ENCODE data around the gene CACNA1H. TPM values are rescaled to one million over a fixed set of nuclear protein-coding genes. Genes with fewer than 3 reads are reported as not detected.

The CACNA1H gene
- total and polyA plus RNA-seq, 2 of the 4 experiments (the other 2 are of a cell fraction), result 1.6 to 5.8 TPM

GRCh38 chr16:1144476-1145382, 8.2 kb upstream of the CACNA1H start:
- Histone ChIP-seq H4K20me1 (ENCODE audit: insufficient read depth, low read length) (no peaks in the 10 kb centered on the region), H4K5ac (ENCODE audit: low read depth, low read length) (no peak overlapping the region), H3K4me2 (ENCODE audit: low read depth, low read length) (no peak overlapping the region), H4K91ac (ENCODE audit: insufficient read depth, low read depth, low read length) (no peak overlapping the region), H2AFZ (replicated peaks; ENCODE audit: low read length, poor library complexity) (no peak overlapping the region), H3K4me1 (ENCODE audit: control insufficient read depth, insufficient read depth, low read length) (no peaks in the 10 kb centered on the region), H3K9ac (ENCODE audit: low read depth, low read length) (no peak overlapping the region), H3K23ac (ENCODE audit: low read depth, low read length) (no peak overlapping the region), H2BK120ac (ENCODE audit: low read depth, low read length) (no peak overlapping the region), H2BK5ac (ENCODE audit: low read depth, low read length, poor library complexity, severe bottlenecking) (no peak overlapping the region), H3K27ac (ENCODE audit: insufficient read depth, low read length) (no peak overlapping the region), H3K4me3 (ENCODE audit: insufficient read depth, low read depth, low read length) (no peak overlapping the region), H2BK15ac (ENCODE audit: low read depth, low read length) (no peak overlapping the region), H4K8ac (ENCODE audit: low read depth in 2 of 2, low read length in 2 of 2) (no peak overlapping the region), H3K9me3 (ENCODE audit: control insufficient read depth, insufficient read depth, low read length) (peaks cover 5% of the 10 kb centered on the region; the same call in 1 of the 2 replicates), H3K79me1 (ENCODE audit: low read depth in 1 of 2, low read length in 2 of 2) (no peaks in the 10 kb centered on the region), H3K36me3 (ENCODE audit: control insufficient read depth, insufficient read depth, low read length) (no peaks in the 10 kb centered on the region), H2AK9ac (replicated peaks; ENCODE audit: low read depth, low read length, poor library complexity) (no peak overlapping the region), H3K56ac (ENCODE audit: extremely low read depth, insufficient read depth, low read length) (no peak overlapping the region), H2AK5ac (ENCODE audit: low read depth, low read length) (no peak overlapping the region), H3K9me1 (ENCODE audit: insufficient read depth, low read length) (no peaks in the 10 kb centered on the region), H3K18ac (ENCODE audit: low read depth, low read length) (no peak overlapping the region), H3K4ac (ENCODE audit: low read depth, low read length) (no peak overlapping the region), H3K14ac (replicated peaks; ENCODE audit: low read depth, low read length) (no peak overlapping the region), H2BK20ac (ENCODE audit: low read depth, low read length) (no peak overlapping the region), H3K27me3 (ENCODE audit: control insufficient read depth, insufficient read depth, low read length) (peaks cover 25% of the 10 kb centered on the region)
- intact Hi-C loops (cut with micrococcal nuclease), result no loop called here
- TF ChIP-seq RCOR1 (IDR thresholded peaks at IDR 0.05; ENCODE audit: insufficient replicate concordance, low read length) (no peak), MXI1 (IDR thresholded peaks at IDR 0.05; ENCODE audit: borderline replicate concordance, low read depth, low read length) (no peak), RFX5 (IDR thresholded peaks at IDR 0.05; ENCODE audit: low read depth, low read length) (no peak), MAZ (IDR thresholded peaks at IDR 0.05; ENCODE audit: borderline replicate concordance, low read depth, low read length) (no peak), POLR2A (IDR thresholded peaks at IDR 0.05; ENCODE audit: low read depth, low read length) (no peak), RAD21 (IDR thresholded peaks at IDR 0.05; ENCODE audit: low read length) (no peak), BHLHE40 (IDR thresholded peaks at IDR 0.05; ENCODE audit: low read depth, low read length) (no peak), CEBPB (IDR thresholded peaks at IDR 0.05; ENCODE audit: low read depth, low read length) (no peak), USF2 (IDR thresholded peaks at IDR 0.05; ENCODE audit: low read depth, low read length) (no peak), MAFK (IDR thresholded peaks at IDR 0.05; ENCODE audit: low read depth, low read length) (no peak), CHD1 (IDR thresholded peaks at IDR 0.05; ENCODE audit: low read depth, low read length) (no peak)
- TF ChIP-seq, protein P1, sequence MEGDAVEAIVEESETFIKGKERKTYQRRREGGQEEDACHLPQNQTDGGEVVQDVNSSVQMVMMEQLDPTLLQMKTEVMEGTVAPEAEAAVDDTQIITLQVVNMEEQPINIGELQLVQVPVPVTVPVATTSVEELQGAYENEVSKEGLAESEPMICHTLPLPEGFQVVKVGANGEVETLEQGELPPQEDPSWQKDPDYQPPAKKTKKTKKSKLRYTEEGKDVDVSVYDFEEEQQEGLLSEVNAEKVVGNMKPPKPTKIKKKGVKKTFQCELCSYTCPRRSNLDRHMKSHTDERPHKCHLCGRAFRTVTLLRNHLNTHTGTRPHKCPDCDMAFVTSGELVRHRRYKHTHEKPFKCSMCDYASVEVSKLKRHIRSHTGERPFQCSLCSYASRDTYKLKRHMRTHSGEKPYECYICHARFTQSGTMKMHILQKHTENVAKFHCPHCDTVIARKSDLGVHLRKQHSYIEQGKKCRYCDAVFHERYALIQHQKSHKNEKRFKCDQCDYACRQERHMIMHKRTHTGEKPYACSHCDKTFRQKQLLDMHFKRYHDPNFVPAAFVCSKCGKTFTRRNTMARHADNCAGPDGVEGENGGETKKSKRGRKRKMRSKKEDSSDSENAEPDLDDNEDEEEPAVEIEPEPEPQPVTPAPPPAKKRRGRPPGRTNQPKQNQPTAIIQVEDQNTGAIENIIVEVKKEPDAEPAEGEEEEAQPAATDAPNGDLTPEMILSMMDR (conservative IDR thresholded peaks at IDR 0.05; ENCODE audit: low read depth, low read length), result no peak
- TF ChIP-seq, protein P2, sequence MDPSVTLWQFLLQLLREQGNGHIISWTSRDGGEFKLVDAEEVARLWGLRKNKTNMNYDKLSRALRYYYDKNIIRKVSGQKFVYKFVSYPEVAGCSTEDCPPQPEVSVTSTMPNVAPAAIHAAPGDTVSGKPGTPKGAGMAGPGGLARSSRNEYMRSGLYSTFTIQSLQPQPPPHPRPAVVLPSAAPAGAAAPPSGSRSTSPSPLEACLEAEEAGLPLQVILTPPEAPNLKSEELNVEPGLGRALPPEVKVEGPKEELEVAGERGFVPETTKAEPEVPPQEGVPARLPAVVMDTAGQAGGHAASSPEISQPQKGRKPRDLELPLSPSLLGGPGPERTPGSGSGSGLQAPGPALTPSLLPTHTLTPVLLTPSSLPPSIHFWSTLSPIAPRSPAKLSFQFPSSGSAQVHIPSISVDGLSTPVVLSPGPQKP (IDR thresholded peaks at IDR 0.05; ENCODE audit: borderline replicate concordance, low read depth, low read length), result no peak
- 75% methylated on average over 18 of the region's 46 CpGs; no CpG with 5 or more reads in 1 of the 2 experiments for WGBS, 2 experiments (ENCODE audit: extremely low coverage in 2 of 2, insufficient read length in 1 of 2)
- in situ Hi-C loops (cut with MboI; ENCODE audit: low sequenced_read_pairs), result no loop called here
- ChIA-PET POLR2A (ENCODE audit: unreplicated experiment) (no interaction called here), CTCF (no interaction called here)
- dilution Hi-C loops (cut with HindIII; ENCODE audit: low sequenced_read_pairs, unreplicated experiment), result no loop called here
- BruUV-seq (replicated peaks), result no TSS peak
- ATAC-seq (ENCODE audit: low read depth) (no peak), DNase-seq (no peak)
